GM19238 (cell line): ENCODE results near the gene KRTAP5-2.
"Not testable (repeated sequence)": the region's sequence is repeated elsewhere in the genome, so short reads cannot be mapped to it uniquely, and the experiment has no call there.

ENCODE experiments used
- DNase-seq: peaks from one replicate; pipeline ENCODE4 v3.0.0; 2011; ENCODE audit warnings: low spot score; ENCODE audit not compliant: insufficient read length

KRTAP5-2 gene

GRCh38 chr11:1597994-1598380, at the start of gene KRTAP5-2:
Gene KRTAP5-2 (minus strand): TSS chr11:1598294. CDS start chr11:1598250, 44 bp downstream.
- no peak for DNase-seq

- DNase-seq = not testable (repeated sequence)
These were observed 48.4 kb upstream of the KRTAP5-2 start for GRCh38 chr11:1646540-1646939.

GRCh38 chr11:1645357-1645821, 47.3 kb upstream of the KRTAP5-2 start:
- DNase-seq = no peak

GRCh38 chr11:1644601-1645356, 46.7 kb upstream of the KRTAP5-2 start:
- no peak for DNase-seq

GRCh38 chr11:1643146-1643690, 45.1 kb upstream of the KRTAP5-2 start:
- no peak for DNase-seq

GRCh38 chr11:1642288-1643145, 44.4 kb upstream of the KRTAP5-2 start:
- DNase-seq = no peak

GRCh38 chr11:1641096-1641495, 43.0 kb upstream of the KRTAP5-2 start:
- DNase-seq = no peak

GRCh38 chr11:1640076-1640946, 42.2 kb upstream of the KRTAP5-2 start:
- DNase-seq = peak; percentile 32

GRCh38 chr11:1639666-1640065, 41.6 kb upstream of the KRTAP5-2 start:
- no peak for DNase-seq

GRCh38 chr11:1639102-1639620, 41.1 kb upstream of the KRTAP5-2 start:
- no peak for DNase-seq

- DNase-seq = no peak
These were observed 40.2 kb upstream of the KRTAP5-2 start for GRCh38 chr11:1638344-1638743.

- no peak for DNase-seq
These were observed 39.5 kb upstream of the KRTAP5-2 start for GRCh38 chr11:1637628-1638027.

GRCh38 chr11:1636291-1636950, 38.3 kb upstream of the KRTAP5-2 start:
- no peak for DNase-seq

GRCh38 chr11:1633864-1634263, 35.8 kb upstream of the KRTAP5-2 start:
- no peak for DNase-seq

GRCh38 chr11:1632053-1632714, 34.1 kb upstream of the KRTAP5-2 start:
- DNase-seq = no peak

GRCh38 chr11:1631066-1631568, 33.0 kb upstream of the KRTAP5-2 start:
- no peak for DNase-seq

GRCh38 chr11:1630271-1630670, 32.2 kb upstream of the KRTAP5-2 start:
- no peak for DNase-seq

- no peak for DNase-seq
These were observed 31.5 kb upstream of the KRTAP5-2 start, which contains the start of gene KRTAP5-5 for GRCh38 chr11:1629326-1630185. Gene KRTAP5-5 (plus strand): TSS chr11:1629775. CDS start chr11:1629841, 66 bp downstream.
